Measurements from ENCODE around the gene SIDT1. TPM values are rescaled to one million over a fixed set of nuclear protein-coding genes. Genes with fewer than 3 reads are reported as not detected.

Gene SIDT1
- total RNA-seq, 1 donor from 2014 or later, result 0.69 TPM

DNA sequence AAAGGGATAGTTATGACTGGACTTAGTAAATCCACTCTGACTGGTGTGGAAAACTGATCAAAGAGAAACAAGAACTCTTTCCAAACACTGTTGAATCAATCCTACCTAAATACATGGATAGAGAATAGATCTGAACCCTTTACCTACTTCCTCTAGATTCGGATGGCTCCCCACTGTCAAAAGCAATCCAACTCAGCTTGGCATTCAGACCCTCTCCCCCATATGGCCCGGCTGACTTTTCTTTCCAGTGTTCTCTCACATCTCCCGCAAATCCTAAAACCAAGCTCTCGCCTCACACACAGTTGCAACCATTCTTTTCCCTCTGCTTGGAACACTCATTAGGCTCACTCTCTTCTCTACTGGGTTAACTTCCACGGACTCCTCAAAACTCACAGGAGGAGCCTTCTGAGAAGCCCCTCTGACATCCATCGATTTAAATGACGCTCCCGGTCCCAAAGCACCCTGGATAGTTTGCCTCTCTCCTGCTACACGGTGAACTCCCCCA, 18.0 kb upstream of the SIDT1 start:
- Histone ChIP-seq H3K9me3 (replicated peaks) (no peaks in the 10 kb centered on the region), H3K4me1 (peaks cover 25% of the 10 kb centered on the region), H3K27me3 (ENCODE audit: low read depth) (peaks cover 23% of the 10 kb centered on the region), H3K27ac (replicated peaks) (peak overlapping the region; percentile 84), H3K4me3 (peak overlapping the region; percentile 83), H3K36me3 (no peaks in the 10 kb centered on the region)
- DNase-seq, result no peak
- TF ChIP-seq, protein P1, sequence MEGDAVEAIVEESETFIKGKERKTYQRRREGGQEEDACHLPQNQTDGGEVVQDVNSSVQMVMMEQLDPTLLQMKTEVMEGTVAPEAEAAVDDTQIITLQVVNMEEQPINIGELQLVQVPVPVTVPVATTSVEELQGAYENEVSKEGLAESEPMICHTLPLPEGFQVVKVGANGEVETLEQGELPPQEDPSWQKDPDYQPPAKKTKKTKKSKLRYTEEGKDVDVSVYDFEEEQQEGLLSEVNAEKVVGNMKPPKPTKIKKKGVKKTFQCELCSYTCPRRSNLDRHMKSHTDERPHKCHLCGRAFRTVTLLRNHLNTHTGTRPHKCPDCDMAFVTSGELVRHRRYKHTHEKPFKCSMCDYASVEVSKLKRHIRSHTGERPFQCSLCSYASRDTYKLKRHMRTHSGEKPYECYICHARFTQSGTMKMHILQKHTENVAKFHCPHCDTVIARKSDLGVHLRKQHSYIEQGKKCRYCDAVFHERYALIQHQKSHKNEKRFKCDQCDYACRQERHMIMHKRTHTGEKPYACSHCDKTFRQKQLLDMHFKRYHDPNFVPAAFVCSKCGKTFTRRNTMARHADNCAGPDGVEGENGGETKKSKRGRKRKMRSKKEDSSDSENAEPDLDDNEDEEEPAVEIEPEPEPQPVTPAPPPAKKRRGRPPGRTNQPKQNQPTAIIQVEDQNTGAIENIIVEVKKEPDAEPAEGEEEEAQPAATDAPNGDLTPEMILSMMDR (IDR thresholded peaks at IDR 0.05; ENCODE audit: borderline replicate concordance), result no peak
- intact Hi-C loops (cut with micrococcal nuclease), result no loop called here

DNA sequence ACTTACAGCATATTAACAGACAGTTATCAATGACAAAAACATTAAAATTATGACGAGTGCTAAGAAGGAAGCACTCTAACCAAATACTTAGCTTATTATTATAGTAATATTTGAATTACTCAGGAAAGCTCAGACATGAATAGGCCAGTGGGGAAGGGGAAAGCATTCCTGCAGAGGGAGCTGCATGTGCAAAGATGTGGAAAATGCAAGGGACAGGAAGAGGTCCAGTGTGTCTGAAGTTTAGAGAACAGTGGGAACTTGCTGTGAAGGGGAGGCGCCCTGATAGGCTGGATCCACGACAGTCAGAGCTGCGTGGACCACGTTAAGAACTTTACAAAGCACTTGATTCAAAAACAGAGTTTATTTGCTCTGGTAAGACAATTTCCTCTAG, 16.2 kb upstream of the SIDT1 start:
- DNase-seq, result no peak
- TF ChIP-seq, protein P1 (IDR thresholded peaks at IDR 0.05; ENCODE audit: borderline replicate concordance), result no peak
- H3K4me3 ChIP-seq, result peak overlapping the region; percentile 83
- intact Hi-C loops (cut with micrococcal nuclease), result no loop called here
- no peaks in the 10 kb centered on the region for H3K36me3 ChIP-seq
- H3K4me1 ChIP-seq, result peaks cover 25% of the 10 kb centered on the region
- H3K9me3 ChIP-seq (replicated peaks), result no peaks in the 10 kb centered on the region
- H3K27me3 ChIP-seq (ENCODE audit: low read depth), result peaks cover 36% of the 10 kb centered on the region
- no peak overlapping the region for H3K27ac ChIP-seq (replicated peaks)

DNA sequence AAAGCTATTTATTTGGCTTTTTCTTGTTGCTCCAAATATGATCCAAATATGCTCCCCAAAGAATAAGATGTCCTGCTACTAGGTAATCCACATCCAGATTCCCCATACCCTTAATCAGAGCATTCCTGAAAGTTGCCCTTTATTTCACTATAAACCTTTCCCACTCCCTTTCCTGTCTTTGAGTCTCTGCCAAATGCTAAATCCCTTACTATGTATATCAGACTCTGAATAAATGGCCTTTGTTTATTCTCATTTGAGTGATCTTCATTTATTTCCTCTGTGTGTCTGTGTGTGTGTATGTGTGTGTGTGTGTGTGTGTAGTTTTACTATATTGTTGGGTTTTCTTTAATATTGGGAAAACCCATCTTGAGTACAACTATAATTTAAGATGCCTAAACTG, 10.4 kb upstream of the SIDT1 start:
- Histone ChIP-seq H3K4me3 (no peak overlapping the region), H3K4me1 (no peaks in the 10 kb centered on the region), H3K27ac (replicated peaks) (no peak overlapping the region), H3K36me3 (no peaks in the 10 kb centered on the region), H3K9me3 (replicated peaks) (no peaks in the 10 kb centered on the region), H3K27me3 (ENCODE audit: low read depth) (peaks cover 66% of the 10 kb centered on the region)
- no peak for DNase-seq
- TF ChIP-seq, protein P1 (IDR thresholded peaks at IDR 0.05; ENCODE audit: borderline replicate concordance), result no peak
- intact Hi-C loops (cut with micrococcal nuclease), result no loop called here

DNA sequence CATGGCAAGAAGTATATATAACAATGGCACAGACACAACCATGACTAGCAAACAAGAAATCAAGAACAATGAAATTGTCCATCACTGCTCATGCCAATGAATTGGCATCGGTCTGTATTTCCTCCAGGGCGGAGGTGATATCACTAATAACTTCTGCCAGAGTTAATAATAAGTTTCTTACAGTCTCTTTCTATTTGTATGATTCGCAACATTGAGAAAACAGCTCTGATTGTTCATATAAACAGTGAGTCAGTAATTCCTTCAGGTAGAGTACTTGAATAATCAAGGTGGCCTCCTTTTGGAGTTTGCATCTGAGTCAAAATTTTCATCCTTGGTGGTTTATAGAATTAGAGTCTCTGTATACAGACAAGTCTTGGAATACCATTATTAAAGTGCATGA, 9.1 kb upstream of the SIDT1 start:
- Histone ChIP-seq H3K27me3 (ENCODE audit: low read depth) (peaks cover 66% of the 10 kb centered on the region), H3K27ac (replicated peaks) (no peak overlapping the region), H3K4me3 (no peak overlapping the region), H3K4me1 (no peaks in the 10 kb centered on the region), H3K36me3 (no peaks in the 10 kb centered on the region), H3K9me3 (replicated peaks) (no peaks in the 10 kb centered on the region)
- intact Hi-C loops (cut with micrococcal nuclease), result no loop called here
- TF ChIP-seq, protein P1 (IDR thresholded peaks at IDR 0.05; ENCODE audit: borderline replicate concordance), result no peak
- no peak for DNase-seq

DNA sequence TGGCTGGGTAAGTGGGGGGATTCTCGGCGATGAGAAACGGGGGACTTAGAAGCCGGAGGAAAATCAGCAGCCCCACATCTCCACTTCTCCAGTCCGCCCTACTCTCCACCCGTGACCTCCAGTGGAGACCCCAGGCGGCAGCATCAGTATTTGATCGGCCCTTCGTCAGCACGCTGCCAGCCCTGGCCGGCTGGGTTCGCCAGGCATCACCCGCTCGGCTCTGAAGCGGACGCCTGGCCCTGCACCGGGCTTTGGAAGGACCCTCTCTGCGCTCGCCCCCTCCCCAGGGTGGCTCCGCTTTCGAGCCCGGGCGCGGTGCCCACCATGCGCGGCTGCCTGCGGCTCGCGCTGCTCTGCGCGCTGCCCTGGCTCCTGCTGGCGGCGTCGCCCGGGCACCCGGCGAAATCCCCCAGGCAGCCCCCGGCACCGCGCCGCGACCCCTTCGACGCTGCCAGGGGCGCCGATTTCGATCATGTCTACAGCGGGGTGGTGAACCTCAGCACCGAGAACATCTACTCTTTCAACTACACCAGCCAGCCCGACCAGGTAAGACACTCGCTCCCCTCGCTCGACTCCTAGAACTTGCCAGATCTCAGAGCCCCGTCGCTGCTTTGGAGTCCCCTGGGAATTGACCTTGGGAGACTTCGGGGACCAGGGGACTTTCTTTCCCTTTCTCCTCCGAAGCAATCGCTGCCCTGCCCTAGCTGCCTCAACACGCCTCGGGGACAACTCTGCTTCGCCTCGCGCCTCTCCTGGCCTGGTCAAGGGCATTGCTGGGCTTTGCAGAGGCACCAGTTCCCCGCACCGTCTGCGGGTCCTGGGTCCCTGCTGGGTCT, 561 bp downstream of the SIDT1 start:
- intact Hi-C loops (cut with micrococcal nuclease), result no loop called here
- H3K27ac ChIP-seq (replicated peaks), result no peak overlapping the region
- peaks cover 22% of the 10 kb centered on the region for H3K4me1 ChIP-seq
- TF ChIP-seq, protein P1 (IDR thresholded peaks at IDR 0.05; ENCODE audit: borderline replicate concordance), result no peak
- peaks cover 76% of the 10 kb centered on the region for H3K27me3 ChIP-seq (ENCODE audit: low read depth)
- H3K36me3 ChIP-seq, result no peaks in the 10 kb centered on the region
- no peak for DNase-seq
- H3K4me3 ChIP-seq, result peak overlapping the region; percentile 71
- H3K9me3 ChIP-seq (replicated peaks), result no peaks in the 10 kb centered on the region
